HG03064 (cell line): Measurements from ENCODE around the gene TIFAB.
"Not testable (repeated sequence)": the region's sequence is repeated elsewhere in the genome, so short reads cannot be mapped to it uniquely, and the experiment has no call there.

Experiments used
- ATAC-seq: cut with Tn5 transposase; IDR thresholded peaks from one replicate; pipeline ENCODE4 v1.9.1; 2021; ENCODE audit warnings: low read depth; ENCODE audit not compliant: unreplicated experiment

TIFAB gene

GRCh38 chr5:135452321-135453030 lies at the start of gene TIFAB:
TIFAB (minus strand) TSS chr5:135452351; CDS start chr5:135449939, 2,412 bp downstream.
- no peak for ATAC-seq

GRCh38 chr5:135498637-135498995 lies 46.5 kb upstream of the TIFAB start:
- no peak for ATAC-seq

- ATAC-seq = no peak
Measured at GRCh38 chr5:135497971-135498636, 46.0 kb upstream of the TIFAB start.

- ATAC-seq = not testable (repeated sequence)
Measured at GRCh38 chr5:135495531-135495930, 43.4 kb upstream of the TIFAB start.

GRCh38 chr5:135494196-135494595 lies 42.0 kb upstream of the TIFAB start:
- no peak for ATAC-seq

- ATAC-seq = no peak
Measured at GRCh38 chr5:135493406-135494180, 41.4 kb upstream of the TIFAB start.

- ATAC-seq = no peak
Measured at GRCh38 chr5:135492319-135492626, 40.1 kb upstream of the TIFAB start.

- no peak for ATAC-seq
Measured at GRCh38 chr5:135491552-135492318, 39.6 kb upstream of the TIFAB start.

- ATAC-seq = no peak
Measured at GRCh38 chr5:135491038-135491551, 38.9 kb upstream of the TIFAB start.

- ATAC-seq = no peak
Measured at GRCh38 chr5:135490245-135491037, 38.3 kb upstream of the TIFAB start.

GRCh38 chr5:135489466-135490244 lies 37.5 kb upstream of the TIFAB start:
- no peak for ATAC-seq

- no peak for ATAC-seq
Measured at GRCh38 chr5:135488727-135489465, 36.7 kb upstream of the TIFAB start.

- no peak for ATAC-seq
Measured at GRCh38 chr5:135487839-135488514, 35.8 kb upstream of the TIFAB start.

GRCh38 chr5:135487037-135487395 lies 34.9 kb upstream of the TIFAB start:
- no peak for ATAC-seq

GRCh38 chr5:135486131-135487036 lies 34.2 kb upstream of the TIFAB start:
- ATAC-seq = no peak

- no peak for ATAC-seq
Measured at GRCh38 chr5:135484674-135485086, 32.5 kb upstream of the TIFAB start.

GRCh38 chr5:135483254-135483653 lies 31.1 kb upstream of the TIFAB start:
- no peak for ATAC-seq
